ENCODE measurements around the gene PWP2. TPM values are rescaled to one million over a fixed set of nuclear protein-coding genes. Genes with fewer than 3 reads are reported as not detected.
A peak's percentile ranks its signal among the peaks of the same experiment; 100 is the strongest.
"Not testable (repeated sequence)": the region's sequence is repeated elsewhere in the genome, so short reads cannot be mapped to it uniquely, and the experiment has no call there.

Gene PWP2
- total RNA-seq, 1 donor from 2014 or later = 16.5 TPM

- H3K36me3 Mint-ChIP-seq (ENCODE audit: low read depth); H3K4me1 Mint-ChIP-seq; DNase-seq; H3K9me3 Mint-ChIP-seq; H3K27me3 Mint-ChIP-seq; H3K4me3 Mint-ChIP-seq; H3K27ac Mint-ChIP-seq; intact Hi-C loops (cut with micrococcal nuclease): not testable (repeated sequence)
Observed at GRCh38 chr21:44155231-44155993, 48.2 kb downstream of the PWP2 start.

- H3K27ac Mint-ChIP-seq; H3K36me3 Mint-ChIP-seq (ENCODE audit: low read depth); H3K9me3 Mint-ChIP-seq; H3K4me1 Mint-ChIP-seq; DNase-seq; H3K27me3 Mint-ChIP-seq; intact Hi-C loops (cut with micrococcal nuclease); H3K4me3 Mint-ChIP-seq: not testable (repeated sequence)
Observed at GRCh38 chr21:44155994-44156380, 48.8 kb downstream of the PWP2 start.

- H3K27me3 Mint-ChIP-seq; H3K9me3 Mint-ChIP-seq; H3K36me3 Mint-ChIP-seq (ENCODE audit: low read depth); intact Hi-C loops (cut with micrococcal nuclease); H3K4me1 Mint-ChIP-seq: not testable (repeated sequence)
- H3K4me3 Mint-ChIP-seq = peak overlapping the region; percentile 75
- peak; percentile 64 for DNase-seq
- peak overlapping the region; percentile 90 for H3K27ac Mint-ChIP-seq
Observed at GRCh38 chr21:44157439-44158081, 50.4 kb downstream of the PWP2 start.

GRCh38 chr21:44158082-44158468, 50.9 kb downstream of the PWP2 start:
- H3K4me3 Mint-ChIP-seq = peak overlapping the region; percentile 75
- peak; percentile 56 for DNase-seq
- H3K4me1 Mint-ChIP-seq; H3K36me3 Mint-ChIP-seq (ENCODE audit: low read depth); H3K9me3 Mint-ChIP-seq; intact Hi-C loops (cut with micrococcal nuclease); H3K27me3 Mint-ChIP-seq: not testable (repeated sequence)
- H3K27ac Mint-ChIP-seq = peak overlapping the region; percentile 90

- H3K27ac Mint-ChIP-seq; intact Hi-C loops (cut with micrococcal nuclease); H3K9me3 Mint-ChIP-seq; H3K4me3 Mint-ChIP-seq; H3K4me1 Mint-ChIP-seq; H3K27me3 Mint-ChIP-seq; H3K36me3 Mint-ChIP-seq (ENCODE audit: low read depth): not testable (repeated sequence)
- DNase-seq = peak; percentile 55
Observed at GRCh38 chr21:44159349-44160297, 52.4 kb downstream of the PWP2 start.

- H3K36me3 Mint-ChIP-seq (ENCODE audit: low read depth); H3K4me1 Mint-ChIP-seq; H3K27me3 Mint-ChIP-seq; H3K4me3 Mint-ChIP-seq; DNase-seq; intact Hi-C loops (cut with micrococcal nuclease); H3K27ac Mint-ChIP-seq; H3K9me3 Mint-ChIP-seq: not testable (repeated sequence)
Observed at GRCh38 chr21:44160298-44160672, 53.1 kb downstream of the PWP2 start.

- DNase-seq; H3K4me3 Mint-ChIP-seq; H3K4me1 Mint-ChIP-seq; H3K27me3 Mint-ChIP-seq; H3K27ac Mint-ChIP-seq; H3K9me3 Mint-ChIP-seq; intact Hi-C loops (cut with micrococcal nuclease); H3K36me3 Mint-ChIP-seq (ENCODE audit: low read depth): not testable (repeated sequence)
Observed at GRCh38 chr21:44160821-44161220, 53.6 kb downstream of the PWP2 start.

GRCh38 chr21:44163167-44163653, 56.0 kb downstream of the PWP2 start:
- peak; percentile 5 for DNase-seq
- H3K4me3 Mint-ChIP-seq; H3K9me3 Mint-ChIP-seq; H3K4me1 Mint-ChIP-seq; H3K36me3 Mint-ChIP-seq (ENCODE audit: low read depth); H3K27me3 Mint-ChIP-seq; H3K27ac Mint-ChIP-seq; intact Hi-C loops (cut with micrococcal nuclease): not testable (repeated sequence)

GRCh38 chr21:44165933-44166332, 58.7 kb downstream of the PWP2 start:
- H3K4me3 Mint-ChIP-seq; H3K9me3 Mint-ChIP-seq; intact Hi-C loops (cut with micrococcal nuclease); H3K4me1 Mint-ChIP-seq; H3K36me3 Mint-ChIP-seq (ENCODE audit: low read depth); H3K27me3 Mint-ChIP-seq; H3K27ac Mint-ChIP-seq: not testable (repeated sequence)
- peak; percentile 2 for DNase-seq

GRCh38 chr21:44167527-44167926, 60.3 kb downstream of the PWP2 start:
- intact Hi-C loops (cut with micrococcal nuclease); H3K9me3 Mint-ChIP-seq; H3K4me1 Mint-ChIP-seq; H3K27me3 Mint-ChIP-seq; H3K36me3 Mint-ChIP-seq (ENCODE audit: low read depth); DNase-seq; H3K27ac Mint-ChIP-seq; H3K4me3 Mint-ChIP-seq: not testable (repeated sequence)

- H3K4me1 Mint-ChIP-seq; H3K27ac Mint-ChIP-seq; H3K27me3 Mint-ChIP-seq; H3K4me3 Mint-ChIP-seq; H3K36me3 Mint-ChIP-seq (ENCODE audit: low read depth); intact Hi-C loops (cut with micrococcal nuclease); DNase-seq; H3K9me3 Mint-ChIP-seq: not testable (repeated sequence)
Observed at GRCh38 chr21:44170326-44170725, 63.1 kb downstream of the PWP2 start.

GRCh38 chr21:44170863-44171262, 63.7 kb downstream of the PWP2 start:
- DNase-seq; H3K4me1 Mint-ChIP-seq; H3K36me3 Mint-ChIP-seq (ENCODE audit: low read depth); intact Hi-C loops (cut with micrococcal nuclease); H3K27ac Mint-ChIP-seq; H3K27me3 Mint-ChIP-seq; H3K9me3 Mint-ChIP-seq; H3K4me3 Mint-ChIP-seq: not testable (repeated sequence)

GRCh38 chr21:44171962-44172572, 64.9 kb downstream of the PWP2 start:
- DNase-seq; H3K4me3 Mint-ChIP-seq; intact Hi-C loops (cut with micrococcal nuclease); H3K36me3 Mint-ChIP-seq (ENCODE audit: low read depth); H3K9me3 Mint-ChIP-seq; H3K4me1 Mint-ChIP-seq; H3K27me3 Mint-ChIP-seq; H3K27ac Mint-ChIP-seq: not testable (repeated sequence)

- H3K4me1 Mint-ChIP-seq; H3K36me3 Mint-ChIP-seq (ENCODE audit: low read depth); H3K27me3 Mint-ChIP-seq; intact Hi-C loops (cut with micrococcal nuclease); H3K4me3 Mint-ChIP-seq; H3K9me3 Mint-ChIP-seq; H3K27ac Mint-ChIP-seq; DNase-seq: not testable (repeated sequence)
Observed at GRCh38 chr21:44172741-44173140, 65.5 kb downstream of the PWP2 start.
